Stimulated activated CD8-positive, alpha-beta memory T cell treated with anti-CD3 and anti-CD28 coated beads, Interleukin-7, amount 100 ng/mL, for 48 hours (primary cell): ENCODE data around the gene GNG7.
"Not testable (repeated sequence)": the region's sequence is repeated elsewhere in the genome, so short reads cannot be mapped to it uniquely, and the experiment has no call there.

Source experiments
- DNase-seq, 2 donors: peaks; one replicate each; pipeline ENCODE4 v3.0.0-alpha.2; 2020; ENCODE audit warnings: low read depth in 1 of 2; ENCODE audit errors: extremely low read depth in 1 of 2

Gene GNG7

DNA sequence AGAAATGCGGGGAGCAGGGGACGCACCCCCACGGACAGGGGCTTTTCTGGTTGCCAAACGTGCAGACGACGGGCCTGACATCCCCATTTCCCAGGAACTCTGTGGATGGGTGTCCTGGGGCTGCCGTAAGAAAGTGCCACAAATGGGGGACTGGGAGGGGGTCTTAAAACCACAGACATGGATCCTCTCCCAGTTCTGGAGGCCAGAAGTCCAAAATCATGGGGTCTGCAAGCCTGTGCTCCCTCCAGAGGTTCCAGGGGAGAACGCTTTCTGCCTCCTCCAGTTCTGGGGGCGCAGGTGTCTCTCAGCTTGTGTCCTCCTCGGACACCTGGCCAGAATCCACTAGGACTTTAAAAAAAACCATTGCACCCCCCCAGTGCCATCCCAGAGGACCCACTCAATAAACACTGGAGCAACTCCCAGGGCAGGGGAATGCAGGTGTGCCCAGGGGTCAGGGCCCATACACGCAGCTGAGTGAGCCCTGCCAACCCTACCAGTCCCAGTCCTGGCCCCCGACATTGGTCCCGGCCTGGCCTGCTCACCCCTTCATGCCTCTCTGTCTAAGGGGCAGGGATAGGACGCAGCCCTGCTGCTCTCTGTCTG is 122.7 kb downstream of the GNG7 start:
- DNase-seq, result no peak

DNA sequence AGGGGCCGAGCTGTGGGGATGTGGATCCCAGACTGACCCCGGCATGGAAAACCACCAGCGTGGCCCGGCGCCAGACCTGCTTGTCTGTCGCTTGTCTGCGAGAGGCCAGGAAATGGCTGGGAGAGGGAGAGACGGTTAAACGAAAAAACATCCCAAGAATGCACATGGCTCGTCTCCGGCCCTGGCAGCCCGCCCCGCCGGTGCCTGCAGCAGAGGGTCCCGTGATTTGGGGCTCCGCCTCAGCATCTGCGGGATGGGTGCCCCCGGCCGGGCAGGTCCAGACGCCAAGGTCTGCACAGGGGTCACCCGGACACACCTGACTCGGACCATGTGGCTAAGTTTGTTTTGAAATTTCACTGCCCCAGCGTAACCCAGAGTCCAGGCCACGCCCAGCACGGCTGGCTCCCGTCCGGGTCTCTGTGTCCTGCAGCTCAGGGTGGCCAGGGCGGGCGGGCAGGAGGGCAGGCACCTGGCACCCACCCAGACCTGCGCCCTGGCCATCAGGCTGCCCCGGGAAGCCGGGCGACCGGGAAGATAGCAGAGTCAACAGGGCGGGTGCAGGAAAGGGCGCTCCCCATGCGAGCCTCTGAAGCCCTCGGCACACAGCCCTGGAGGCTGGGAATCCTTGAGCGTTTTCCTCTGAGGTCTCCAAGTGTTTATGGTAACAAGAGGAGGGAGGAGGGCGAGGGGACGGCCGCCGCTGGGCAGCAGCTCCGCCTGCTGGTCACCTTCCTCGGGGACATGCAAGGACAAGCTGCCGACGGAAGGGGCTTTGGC is 123.4 kb downstream of the GNG7 start:
- peak in 1 of 2 donors; percentile 20 for DNase-seq

DNA sequence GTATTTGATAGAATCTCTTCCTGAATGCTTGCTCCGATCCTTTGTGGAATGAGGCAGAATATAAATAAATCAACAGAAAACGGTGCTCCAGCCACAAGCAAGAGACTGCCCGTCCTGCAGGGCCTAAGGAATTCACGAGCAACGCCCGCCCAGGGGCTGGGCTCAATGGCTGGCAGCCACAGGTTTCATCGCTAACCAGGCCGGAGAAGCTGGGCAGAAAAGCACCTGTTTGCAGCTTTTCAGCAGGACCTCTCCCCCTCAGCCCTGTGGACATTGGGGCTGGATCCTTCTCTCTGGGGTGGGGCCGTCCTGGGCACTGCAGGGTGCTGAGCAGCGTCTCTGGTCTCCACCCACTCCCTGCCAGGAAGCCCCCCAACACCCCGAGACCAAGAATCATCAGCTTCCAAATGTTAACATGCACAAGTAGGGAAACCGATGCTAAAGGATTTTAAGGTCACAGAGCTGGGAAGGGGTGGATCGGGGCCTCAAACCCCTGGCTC is 124.1 kb downstream of the GNG7 start:
- no peak for DNase-seq

DNA sequence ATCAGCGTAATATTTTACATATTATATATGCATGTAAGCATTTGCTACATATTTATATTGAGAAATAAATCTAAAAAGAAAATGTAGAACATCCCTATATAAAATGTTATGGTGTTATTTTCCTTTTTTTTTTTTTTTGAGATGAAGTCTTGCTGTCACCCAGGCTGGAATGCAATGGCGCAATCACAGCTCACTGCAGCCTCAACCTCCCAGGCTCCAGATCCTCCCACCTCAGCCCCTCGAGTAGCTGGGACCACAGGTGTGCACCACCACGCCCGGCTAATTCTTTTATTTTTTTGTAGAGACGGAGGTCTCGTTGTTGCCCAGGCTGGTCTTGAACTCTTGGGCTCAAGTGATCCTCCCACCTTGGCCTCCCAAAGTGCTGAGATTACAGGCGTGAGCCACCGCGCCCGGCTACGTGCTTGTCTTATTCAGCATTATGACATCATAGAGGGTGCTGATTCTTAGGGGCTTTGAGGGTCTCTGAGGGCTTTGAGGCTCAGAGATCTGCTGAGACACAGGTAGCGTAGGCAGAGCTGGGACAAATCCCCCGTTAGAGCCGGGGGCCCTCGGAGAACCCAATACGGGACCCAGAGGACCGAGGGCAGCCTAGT is 124.7 kb downstream of the GNG7 start:
- no peak for DNase-seq

DNA sequence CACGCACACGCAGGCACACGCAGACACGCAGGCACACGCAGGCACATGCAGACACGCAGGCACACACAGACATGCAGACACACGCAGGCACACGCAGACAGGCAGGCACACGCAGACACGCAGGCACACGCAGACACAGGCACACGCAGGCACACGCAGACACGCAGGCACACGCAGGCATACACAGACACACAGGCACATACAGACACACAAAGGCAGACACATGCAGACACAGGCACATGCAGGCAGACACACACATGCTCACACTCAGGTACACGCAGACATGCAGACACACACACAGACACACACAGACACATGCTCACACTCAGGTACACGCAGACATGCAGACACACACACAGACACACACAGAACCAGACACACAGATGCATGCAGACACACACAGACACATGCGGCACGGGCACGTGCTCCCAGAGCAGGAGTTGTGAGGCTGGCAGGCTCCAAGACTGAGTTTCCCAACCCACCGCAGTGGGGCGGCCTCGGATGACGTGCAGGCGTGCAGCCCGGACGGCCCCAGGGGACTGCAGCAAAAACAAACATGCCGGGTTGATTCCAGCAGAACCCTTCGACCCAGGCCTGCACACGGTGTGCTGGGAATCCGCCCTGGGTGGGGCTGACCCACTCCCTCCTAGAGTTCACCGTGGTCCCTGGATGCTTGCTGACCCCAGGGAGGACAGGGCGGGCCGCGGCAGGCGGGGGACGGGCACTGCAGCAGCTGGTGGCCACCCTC is 126.6 kb downstream of the GNG7 start:
- DNase-seq, result no peak

DNA sequence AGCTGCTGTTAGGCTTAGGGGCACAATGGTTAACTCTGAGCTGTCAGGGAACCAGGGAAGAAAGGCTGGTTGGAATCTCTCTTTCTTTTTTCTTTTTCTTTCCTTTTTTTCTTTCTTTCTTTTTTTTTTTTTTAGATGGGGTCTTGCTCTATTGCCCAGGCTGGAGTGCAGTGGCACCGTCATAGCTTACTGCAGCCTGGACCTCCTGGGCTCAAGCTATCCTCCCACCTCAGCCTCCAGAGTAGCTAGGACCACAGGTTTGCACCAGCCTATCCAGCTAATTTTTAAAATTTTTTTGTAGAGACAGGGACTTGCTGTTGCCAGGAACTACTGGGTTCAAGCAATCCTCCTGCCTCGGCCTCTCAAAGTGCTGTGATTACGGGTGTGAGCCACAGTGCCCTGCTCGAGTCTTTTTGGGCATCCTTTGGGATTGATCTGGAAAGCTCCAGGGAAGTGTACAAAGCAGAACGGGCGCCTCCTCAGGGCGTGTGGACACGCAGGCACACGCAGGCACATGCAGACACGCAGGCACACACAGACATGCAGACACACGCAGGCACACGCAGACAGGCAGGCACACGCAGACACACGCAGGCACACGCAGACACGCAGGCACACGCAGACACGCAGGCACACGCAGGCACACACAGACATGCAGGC is 127.4 kb downstream of the GNG7 start:
- DNase-seq, result no peak

DNA sequence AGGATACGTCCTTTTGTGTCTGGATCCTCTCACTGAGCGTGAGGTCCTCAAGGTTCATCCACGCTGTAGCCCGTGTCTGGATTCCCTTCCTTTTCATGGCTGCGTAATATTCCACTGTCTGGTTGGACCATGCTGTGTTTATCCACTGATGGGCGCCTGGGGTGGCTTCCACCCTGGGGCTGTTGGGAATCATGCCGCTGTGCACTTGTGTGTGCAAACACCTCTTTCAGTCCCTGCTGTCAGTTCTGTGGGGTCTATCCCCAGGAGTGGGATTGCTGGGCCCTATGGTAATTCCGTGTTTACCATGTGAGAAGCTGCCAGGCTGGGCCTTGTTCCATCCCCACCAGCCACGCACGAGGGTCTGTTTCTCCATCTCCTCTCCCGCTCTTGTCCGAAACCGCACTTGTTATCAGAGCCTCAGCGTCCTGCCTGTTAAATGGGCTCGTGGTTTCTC is 128.0 kb downstream of the GNG7 start:
- DNase-seq, result no peak

DNA sequence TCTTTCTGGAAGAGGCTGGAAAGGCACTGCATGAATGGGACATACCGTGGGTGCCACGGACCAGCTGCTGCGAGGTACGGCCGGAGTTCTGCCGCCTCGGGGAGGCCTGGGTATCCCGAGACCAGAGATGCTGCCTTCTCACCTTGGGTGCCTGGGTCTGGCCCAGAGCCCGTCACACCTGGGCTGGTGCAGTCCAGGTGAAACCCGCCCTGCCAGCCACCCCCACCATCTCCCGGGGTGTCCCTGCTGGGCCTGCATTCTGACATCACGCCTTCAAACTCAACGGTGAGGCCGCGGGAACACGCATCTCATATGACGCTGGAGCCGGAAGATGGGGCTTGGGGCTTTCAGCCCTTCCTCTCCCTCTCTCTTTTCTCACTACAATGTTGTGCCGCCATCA is 128.6 kb downstream of the GNG7 start:
- no peak for DNase-seq

DNA sequence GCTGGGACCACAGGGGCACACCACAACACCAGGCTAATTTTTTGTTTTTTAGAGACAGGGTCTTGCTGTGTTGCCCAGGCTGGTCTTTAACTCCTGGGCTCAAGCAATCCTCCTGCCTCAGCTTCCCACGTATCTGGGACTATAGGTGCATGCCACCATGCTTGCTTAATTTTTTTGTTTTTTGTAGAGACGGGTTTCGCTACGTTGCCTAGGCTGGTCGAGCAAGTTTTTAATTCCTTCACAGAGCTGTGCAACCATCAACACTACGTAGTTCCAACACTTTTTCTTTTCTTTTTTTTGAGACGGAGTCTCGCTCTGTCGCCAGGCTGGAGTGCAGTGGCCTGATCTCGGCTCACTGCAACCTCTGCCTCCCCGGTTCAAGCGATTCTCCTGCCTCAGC is 130.3 kb downstream of the GNG7 start:
- not testable (repeated sequence) for DNase-seq

DNA sequence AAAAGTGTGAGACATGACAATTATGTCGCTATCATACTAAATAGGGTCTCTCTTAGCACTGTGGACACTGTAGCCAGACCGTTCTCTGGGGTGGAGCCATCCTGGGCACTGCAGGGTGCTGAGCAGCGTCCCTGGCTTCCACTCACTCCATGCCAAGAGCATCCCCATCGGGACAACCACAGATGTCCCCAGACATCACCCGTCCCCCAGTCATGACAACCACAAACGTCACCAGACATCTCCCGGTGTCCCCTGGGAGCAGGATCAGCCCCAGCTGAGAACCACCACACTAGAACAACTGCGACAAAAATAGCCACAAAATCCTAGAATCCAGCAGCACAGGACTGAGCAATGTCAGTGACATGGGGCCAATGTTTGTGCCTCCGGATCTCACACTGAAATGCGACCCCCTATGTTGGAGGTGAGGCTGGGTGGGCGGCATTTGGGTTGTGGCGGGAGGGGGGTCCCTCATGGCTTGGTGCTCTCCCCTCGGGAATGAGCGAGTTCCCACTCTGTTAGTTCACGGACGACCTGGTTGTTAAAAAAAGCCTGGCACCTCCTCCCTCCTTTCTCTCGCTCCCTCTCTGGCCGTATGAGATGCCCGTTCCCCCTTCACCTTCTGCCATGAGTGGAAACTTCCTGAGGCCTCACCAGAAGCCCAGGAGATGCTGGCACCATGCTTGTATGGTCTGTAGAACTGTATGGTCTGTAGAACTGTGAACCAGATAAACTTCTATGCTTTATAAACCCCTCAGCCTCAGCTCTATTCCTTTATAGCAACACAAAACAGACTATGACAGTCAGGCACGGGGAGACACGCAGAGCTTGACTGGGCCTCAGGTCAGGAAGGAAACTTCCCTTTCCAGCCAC is 132.7 kb downstream of the GNG7 start:
- DNase-seq, result no peak

DNA sequence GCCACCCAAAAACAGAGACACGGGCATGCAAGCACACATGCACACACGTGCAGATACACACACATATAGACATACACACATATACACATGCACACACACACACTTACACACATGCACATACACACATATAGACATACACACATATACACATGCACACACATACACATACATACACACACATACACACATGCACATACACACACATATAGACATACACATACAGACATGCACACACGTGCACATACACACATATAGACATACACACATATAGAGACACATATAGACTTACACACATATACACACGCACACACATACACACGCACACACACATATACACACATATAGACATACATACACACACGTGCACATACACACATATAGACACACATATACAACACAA is 134.5 kb downstream of the GNG7 start:
- no peak for DNase-seq

DNA sequence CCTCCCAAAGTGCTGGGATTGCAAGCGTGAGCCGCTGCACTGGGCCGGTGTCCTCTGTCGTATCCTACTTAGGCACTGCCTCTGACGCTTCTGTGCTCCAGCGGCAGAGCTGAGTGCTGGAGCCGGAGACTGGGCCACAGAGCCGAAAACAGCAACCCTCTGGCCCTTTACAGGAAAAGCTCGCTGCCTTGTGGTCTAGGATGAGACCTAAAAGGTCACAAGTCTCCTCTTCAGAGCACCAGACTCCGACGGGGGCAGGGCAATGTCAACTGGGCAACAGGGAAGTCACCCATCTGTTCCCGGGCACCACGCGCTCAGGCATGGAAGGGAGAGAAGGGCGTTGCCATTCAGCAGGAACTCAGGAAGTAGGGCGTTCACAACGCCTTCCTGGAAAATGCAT is 134.9 kb downstream of the GNG7 start:
- no peak for DNase-seq

DNA sequence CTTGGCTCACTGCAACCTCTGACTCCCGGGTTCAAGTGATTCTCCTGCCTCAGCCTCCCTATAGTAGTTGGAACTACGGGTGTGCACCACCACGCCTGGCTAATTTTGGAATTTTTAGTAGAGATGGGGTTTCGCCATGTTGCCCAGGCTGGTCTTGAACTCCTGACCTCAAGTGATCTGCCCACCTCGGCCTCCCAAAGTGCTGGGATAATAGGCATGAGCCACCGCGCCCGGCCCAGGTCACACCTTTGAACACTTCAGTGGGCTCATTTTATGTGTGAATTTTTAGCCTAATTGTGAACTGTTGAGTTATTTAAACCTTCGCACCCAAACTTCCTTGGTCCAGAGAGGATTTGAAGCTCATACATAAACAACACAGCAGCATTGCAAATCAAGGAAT is 138.9 kb downstream of the GNG7 start:
- not testable (repeated sequence) for DNase-seq

DNA sequence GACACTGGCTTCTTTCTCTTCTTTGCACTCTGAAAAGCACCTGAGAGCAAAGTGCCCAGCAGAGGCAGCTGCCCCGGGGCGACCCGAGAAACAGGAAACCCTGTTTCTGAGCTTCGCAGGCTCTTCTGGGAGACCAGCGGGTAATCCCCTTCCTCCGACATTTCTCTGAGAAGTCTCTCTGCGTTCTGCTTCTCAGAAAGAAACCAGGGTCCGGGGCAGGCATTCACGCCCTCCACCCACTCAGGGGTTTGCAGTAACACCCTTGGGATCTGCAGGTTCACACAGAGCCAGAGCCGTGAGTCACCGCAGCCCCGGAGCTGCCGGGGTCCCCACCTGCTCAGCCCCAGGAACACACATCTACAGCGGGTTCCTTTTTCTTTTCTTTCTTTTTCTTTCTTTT is 140.6 kb downstream of the GNG7 start:
- DNase-seq, result peak; percentile 68 to 86

DNA sequence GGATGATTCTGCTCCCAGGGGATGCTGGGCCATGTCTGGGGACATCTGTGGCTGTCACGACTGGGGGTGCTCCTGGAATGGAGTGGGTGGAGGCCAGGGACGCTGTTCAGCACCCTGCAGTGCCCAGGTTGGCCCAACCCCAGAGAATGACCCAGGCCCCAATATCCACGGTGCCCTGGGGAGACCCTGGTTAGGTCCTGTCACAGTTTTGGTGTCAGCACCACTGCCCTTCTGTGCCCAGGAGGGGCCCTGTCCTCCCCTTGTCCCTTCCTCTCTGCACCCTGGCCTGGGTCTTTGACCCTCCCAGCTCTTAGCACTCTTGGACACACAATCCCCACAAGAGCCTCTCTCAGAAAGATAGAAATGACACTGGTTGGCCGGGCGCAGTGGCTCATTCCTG is 141.3 kb downstream of the GNG7 start:
- no peak for DNase-seq

DNA sequence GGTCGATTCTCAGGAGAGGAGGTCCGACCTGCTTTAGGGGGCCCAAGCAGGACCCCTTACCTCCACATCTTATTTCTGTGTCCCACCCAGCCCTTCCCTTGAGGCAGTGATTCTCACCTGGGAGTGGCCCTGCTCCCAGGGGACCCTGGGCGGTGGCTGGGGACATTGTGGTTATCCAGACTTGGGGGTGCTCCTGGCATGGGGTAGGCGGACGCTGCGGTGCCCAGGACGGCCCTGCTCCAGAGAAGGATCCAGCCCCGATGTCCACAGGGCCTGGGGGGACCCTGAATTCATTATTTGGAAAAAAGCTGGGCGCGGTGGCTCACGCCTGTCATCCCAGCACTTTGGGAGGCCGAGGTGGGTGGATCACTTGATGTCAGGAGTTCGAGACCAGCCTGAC is 142.1 kb downstream of the GNG7 start:
- DNase-seq, result no peak

DNA sequence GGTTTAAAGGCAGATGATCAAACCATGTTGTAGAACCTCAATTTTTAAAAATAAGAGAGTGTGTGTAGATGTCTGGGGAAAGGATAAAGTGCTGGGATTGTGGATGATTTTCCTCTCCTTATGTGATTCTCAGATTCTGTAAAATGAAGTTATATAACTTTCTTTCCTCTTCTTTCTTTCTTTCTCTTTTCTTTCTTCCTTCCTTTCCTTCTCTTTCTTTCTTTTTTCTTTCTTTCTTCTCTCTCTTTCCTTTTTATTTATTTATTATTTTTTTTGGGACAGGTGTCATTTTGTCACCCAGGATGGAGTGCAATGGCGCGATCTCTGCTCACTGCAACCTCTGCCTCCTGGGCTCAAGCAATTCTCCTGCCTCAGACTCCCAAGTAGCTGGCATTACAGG is 144.0 kb downstream of the GNG7 start:
- no peak for DNase-seq

DNA sequence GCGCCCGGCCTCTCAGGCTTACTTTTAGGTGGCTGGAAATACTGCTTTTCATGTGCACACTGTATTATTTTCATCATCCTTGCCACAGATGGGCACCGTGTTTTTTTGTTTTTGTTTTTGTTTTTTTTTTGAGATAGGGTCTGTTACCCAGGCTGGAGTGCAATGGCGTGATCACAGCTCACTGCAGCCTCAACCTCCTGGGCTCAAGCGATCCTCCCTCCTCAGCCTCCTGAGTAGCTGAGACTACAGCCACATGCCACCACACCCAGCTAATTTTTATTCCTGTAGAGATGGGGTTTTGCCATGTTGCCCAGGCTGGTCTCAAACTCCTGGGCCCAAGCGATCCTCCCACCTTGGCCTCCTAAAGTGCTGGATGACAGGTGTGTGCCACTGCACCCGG is 144.4 kb downstream of the GNG7 start:
- DNase-seq, result not testable (repeated sequence)

DNA sequence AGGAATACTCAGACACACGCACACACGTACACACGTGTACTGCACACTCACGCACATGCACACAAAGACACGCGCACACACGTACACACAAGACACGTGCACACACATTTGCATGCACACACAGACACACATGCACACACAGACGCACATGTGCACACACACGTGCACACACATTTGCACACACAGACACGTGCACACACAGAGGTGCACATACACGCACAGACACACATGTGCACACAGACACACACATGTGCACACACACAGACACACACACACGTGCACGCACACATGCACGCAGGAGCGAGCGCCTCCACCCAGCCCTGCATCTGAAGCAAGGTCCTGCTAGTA is 145.4 kb downstream of the GNG7 start:
- no peak for DNase-seq
